NCI-H2107 treated with DMSO at 0.1 percent for 48 hours (cell line): ENCODE results near the gene HACL1.

Experiments used
- DNase-seq: peaks from one replicate; lab custom pipeline; 2025; ENCODE audit not compliant: unreplicated experiment; lab: John Stamatoyannopoulos, UW

HACL1 gene

DNA sequence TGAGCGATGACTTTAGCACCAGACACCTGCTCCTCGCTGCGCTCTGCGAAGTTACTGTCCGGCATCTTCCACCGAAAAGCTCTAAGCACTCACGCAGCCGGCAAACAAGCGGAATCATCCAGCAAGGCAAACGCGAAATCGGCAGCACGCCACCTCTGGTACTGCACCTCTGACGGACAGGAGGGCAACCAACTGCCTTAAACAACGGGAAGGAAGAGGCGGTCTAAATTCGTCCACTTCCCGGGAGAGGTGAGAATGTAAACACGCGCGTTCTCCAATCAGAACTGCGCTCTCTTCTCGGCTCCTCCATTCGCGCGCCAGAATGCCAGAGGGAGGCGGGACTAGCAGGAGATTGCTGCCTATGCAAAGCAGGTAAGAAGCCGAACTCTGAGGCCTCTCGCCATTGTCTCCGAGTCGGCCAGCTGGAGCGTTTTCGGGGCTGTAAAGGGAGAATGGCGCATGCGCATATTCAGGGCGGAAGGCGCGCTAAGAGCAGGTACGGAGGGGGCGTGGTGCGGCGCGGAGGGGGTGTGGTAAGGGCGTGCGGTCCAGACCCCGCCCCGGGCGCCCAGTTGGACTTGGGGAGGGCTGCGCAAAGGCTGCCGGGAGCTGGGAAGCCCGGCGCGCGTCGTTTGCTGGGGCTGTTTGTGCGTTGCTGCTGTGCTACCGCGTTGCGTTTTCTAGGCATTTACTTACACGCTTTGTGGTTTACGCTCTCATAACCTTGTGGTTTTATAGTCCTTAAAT lies at the start of gene HACL1, which contains the start of gene BTD:
Gene HACL1, minus strand, starts transcription at position 171 of the 747 bp plus-strand sequence. Its CDS starts 106 bp downstream, at position 65.
Gene BTD, plus strand, starts transcription at position 347 of the 747 bp plus-strand sequence. CDS start 33,695 bp downstream, outside the sequence.
- DNase-seq: no peak

DNA sequence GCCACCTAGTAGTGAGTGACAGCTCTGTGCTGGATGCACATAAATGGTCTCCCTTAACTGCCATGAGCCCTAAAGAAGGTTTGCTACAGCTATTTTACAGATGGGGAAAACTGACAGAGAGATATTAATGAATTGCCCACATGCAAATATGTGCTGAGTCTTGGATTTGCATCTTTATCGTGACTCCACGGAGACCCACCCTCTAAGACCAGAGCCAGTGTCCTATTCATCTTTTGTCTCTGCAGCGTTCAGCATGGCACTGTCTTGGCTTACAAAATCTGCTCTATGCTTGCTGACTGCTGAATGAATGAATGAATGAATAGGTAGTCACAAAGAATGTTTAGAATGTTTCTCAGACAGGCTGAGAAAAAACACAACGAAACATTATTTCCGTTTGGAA lies 48.5 kb upstream of the HACL1 start:
- DNase-seq: no peak

DNA sequence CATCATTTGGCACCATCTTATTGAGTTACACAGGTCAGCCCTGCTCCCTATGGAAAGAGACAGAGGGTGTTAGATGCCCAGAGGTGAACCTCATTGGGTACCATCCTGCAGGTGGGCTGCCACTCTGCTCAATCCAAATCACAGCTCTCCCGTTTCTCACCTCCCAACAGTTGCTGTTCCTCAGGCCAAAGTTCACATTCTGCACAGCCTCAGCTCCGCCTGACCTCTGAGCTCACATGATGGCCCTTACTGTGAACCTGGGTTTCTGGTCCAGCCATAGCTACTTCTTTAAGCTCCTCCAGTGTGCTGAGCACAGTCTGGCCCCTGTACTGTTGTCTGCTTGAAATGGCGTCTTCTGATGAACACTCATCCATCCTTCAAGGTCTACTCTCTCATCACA lies 48.0 kb upstream of the HACL1 start:
- DNase-seq: no peak

DNA sequence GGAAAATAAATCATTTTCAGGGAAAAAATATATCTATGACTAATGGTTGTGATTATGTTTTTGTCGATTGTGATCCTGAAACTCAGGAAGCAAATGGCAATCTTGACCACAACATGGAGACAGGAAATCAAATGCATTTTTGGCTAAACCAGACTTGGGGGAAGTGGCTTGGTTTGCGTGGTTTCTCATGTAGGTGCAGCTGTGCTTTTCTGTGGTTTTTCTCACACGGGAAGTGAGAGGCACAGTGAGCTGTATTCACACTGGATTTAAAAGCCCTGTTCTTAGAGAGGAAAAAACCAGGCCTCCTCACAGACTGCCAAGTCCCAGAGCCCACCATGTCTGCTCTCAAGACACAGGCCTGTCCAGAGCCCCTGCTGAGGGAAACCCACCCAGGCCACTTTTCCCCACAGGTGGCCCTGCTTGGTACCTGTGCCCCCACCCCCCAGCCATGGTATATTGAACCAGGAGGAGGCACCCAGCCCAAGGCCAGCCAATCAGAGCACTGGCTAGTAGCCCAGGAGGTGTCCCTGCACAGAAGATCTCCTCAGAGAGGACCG lies 46.3 kb upstream of the HACL1 start:
- DNase-seq: no peak

- DNase-seq: no peak
Measured at GRCh38 chr3:15646851-15647511, 45.6 kb upstream of the HACL1 start.

- no peak for DNase-seq
Measured at GRCh38 chr3:15645740-15646501, 44.6 kb upstream of the HACL1 start.

DNA sequence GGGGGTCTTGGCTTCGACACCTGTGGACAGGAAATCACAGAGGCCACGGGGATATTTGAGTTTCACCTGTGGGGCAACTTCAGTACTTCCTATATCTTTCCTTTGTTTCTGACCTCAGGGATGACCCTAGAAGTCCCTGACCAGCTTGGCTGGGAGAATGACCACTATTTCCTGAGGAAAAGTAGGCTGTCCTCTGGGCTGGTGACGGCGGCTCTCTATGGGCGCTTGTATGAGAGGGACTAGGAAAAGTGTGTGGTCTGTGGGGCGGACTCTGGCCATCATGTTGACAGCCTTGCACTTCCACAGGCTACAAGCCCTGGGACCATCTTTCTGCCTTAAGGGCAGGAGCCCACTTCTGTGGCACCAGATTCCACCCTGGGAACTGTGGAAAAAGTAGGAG lies 43.9 kb upstream of the HACL1 start:
- DNase-seq: no peak

GRCh38 chr3:15638891-15639262 lies 37.5 kb upstream of the HACL1 start:
- no peak for DNase-seq

DNA sequence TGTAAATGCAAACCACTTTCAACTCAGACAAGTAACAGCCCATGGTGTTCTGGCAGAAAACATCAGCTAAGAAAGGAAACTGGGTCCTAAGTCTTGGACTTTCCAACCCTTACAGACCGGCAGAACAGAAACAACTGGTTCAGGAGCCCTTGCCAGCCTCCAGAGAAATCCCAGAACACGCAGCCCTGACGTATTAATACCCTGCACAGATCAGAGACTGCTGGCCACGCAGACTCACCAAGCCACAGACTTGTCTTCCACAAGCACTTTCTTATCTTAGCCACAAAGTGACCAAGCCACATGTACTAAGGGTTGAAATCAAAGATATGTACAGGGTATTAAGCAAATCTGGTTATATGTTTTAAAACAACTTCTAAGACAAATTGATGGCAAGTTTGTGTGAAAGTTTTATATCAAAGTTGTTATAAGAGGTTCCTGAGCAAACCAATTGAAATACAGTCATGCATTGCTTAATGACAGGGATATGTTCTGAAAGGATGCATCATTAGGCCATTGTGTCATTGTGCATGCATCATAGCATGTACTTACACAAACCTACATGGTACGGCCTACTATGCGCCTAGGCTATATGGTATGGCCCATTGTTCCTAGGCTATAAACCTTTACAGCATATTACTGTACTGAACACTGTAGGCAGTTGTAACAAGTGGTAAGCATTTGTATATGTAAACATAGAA lies 37.0 kb upstream of the HACL1 start:
- no peak for DNase-seq

DNA sequence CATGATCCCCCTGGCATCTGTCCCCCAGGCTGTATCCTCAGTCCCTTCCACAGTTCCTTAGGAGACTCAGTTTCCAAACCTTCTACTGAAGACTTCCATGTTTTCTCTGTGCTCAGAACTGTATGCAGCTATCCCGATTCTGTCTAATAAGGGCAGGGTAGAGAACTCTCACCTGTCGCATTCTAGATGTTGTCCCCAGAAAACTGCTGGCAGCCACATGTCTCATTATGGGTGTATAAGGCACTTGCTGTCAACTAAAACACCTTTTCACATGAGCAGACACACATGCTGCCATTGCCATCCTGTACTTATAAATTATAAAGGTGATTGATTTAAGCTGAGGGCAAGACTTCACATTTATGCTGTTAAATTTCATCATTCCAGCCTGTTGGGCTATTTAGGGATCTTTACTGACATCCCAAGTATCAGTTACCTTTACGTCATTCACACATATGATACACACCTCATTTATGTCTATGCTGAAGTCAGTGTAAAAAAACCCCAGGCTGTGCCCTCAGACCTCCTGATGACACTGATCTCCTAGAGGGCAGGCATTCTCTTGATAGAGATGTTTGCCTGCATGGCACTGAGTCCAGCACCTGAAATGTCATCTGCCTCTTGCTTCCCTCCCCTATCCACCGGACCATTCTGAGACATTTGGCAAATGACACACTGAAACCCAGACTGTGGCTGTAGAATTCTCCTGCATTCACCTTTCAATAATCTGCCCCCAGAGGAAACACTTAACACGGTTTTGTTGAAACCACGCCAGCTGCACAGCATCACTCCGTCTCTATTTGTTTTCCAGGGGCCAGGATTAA lies 36.0 kb upstream of the HACL1 start:
- peak; percentile 17 for DNase-seq

DNA sequence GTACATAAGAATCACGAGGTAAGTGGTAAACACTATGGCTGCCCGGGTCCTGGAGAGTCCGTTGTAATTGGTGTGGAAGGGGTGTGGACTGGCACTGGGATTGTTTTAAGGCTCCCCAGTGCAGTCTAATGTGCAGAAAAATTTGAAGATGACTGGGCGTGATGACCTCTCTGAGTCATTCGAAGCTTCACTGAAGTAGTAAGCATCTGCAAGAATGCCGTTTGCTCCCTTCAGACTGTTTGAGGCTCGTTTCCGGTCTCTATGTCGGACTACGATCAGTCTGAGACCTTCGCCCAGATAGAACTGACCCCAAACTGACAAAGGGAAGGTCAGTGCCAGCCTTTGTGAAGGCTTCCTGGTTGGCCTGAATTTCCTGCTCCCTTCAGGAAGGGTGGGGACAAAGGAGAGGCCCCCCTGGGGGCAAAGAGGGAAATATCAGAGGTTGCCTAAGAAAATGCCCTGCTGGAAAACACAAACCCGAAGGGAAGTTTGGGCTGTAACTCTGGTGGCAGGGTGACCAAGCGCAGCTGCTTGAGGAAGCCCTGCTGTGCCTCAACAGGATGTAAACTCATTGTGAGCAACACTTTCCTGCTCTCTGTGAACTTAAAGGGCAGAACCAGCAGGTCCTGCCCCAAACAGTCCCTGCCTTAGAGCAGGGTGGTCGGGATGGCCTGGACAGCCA lies 34.8 kb upstream of the HACL1 start:
- DNase-seq: no peak

- DNase-seq: no peak
Measured at GRCh38 chr3:15635121-15635661, 33.8 kb upstream of the HACL1 start.

DNA sequence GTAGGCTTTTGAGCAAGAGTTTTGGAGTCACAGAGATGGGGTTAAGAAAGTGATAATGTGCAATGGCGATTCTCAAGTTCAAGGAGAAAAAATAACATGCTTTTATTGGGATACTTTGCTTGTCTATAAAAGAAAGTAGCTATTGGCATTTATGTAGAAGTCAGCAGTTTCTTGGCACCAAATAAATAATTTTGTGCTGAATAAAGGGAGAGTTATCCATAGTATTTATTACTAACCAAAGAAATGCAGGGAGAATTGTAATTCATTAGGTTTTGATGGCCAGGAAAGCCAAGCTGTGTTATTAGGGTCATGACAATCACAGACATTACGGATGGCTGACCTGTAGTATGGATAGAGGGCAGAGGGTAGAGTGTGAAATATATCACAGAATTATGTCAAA lies 33.3 kb upstream of the HACL1 start:
- DNase-seq: no peak

GRCh38 chr3:15633766-15634598 lies 32.6 kb upstream of the HACL1 start:
- DNase-seq: no peak

- DNase-seq: peak; percentile 72
Measured at GRCh38 chr3:15633159-15633558, 31.8 kb upstream of the HACL1 start.

DNA sequence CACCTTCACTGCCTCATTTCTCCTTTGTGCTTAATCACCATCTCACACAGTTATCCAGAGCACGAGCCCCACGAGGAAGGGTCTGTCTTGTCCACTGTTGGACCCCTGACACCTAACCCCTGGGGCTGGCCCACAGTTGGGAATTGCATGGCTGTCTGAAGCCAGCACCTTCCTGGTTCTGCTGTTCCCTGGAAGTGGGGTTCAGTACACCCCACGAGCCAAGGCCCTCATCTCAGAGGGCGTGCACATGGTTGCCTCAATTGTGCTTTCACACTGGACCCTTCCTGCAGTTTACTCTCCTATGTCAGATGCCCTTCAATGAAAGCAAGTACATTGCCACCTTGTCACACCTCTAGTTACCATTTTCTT lies 30.8 kb upstream of the HACL1 start:
- DNase-seq: no peak

GRCh38 chr3:15631426-15632211 lies 30.2 kb upstream of the HACL1 start:
- no peak for DNase-seq
